HepG2 (cell line): ENCODE data around the gene C3orf22. TPM values are rescaled to one million over a fixed set of nuclear protein-coding genes. Genes with fewer than 3 reads are reported as not detected.

Experiments
- ATAC-seq: fragments of 200-7000 bp; cut with Tn5 transposase; 3 replicates; pipeline ENCODE4 v1.9.1; 2020; ENCODE audit warnings: mild to moderate bottlenecking, moderate library complexity
- BruUV-seq: library from RNA; stranded (reverse); fragments of 400-500 nt; replicated peaks from 2 replicates; lab custom pipeline; 2021; lab: Mats Ljungman, UMichigan
- CTCF ChIA-PET: fragments of 300-600 bp; formaldehyde crosslinking; extraction: SDS; loops from one replicate; lab custom pipeline; 2021; ENCODE audit warnings: low total read pairs, inconsistent platforms, low intra/inter-chr PET ratio; lab: Yijun Ruan, JAX
- POLR2A ChIA-PET: fragments of 350-600 bp; sonication (Branson Sonifier 250); formaldehyde crosslinking; loops from one replicate; lab custom pipeline; 2020; ENCODE audit warnings: antibody characterized with exemption, inconsistent platforms; lab: Yijun Ruan, JAX
- DNase-seq: peaks from one replicate; pipeline ENCODE4 v3.0.0-alpha.2; 2015; ENCODE audit warnings: low spot score
- FAIRE-seq: peaks from 3 replicates; lab custom pipeline; 2011; peaks lifted over from hg19 to GRCh38; lab: Jason Lieb, UNC
- H2AFZ ChIP-seq: one replicate; pipeline ENCODE4 v1.6.1; 2011; ENCODE audit warnings: low read length, inconsistent platforms
- H3K27ac ChIP-seq: fragments of 300-600 bp; 3 replicates; pipeline ENCODE4 v1.8.0; 2011; ENCODE audit warnings: mixed run types, mild to moderate bottlenecking, mixed read lengths, low read length, inconsistent platforms; ENCODE audit not compliant: insufficient read depth; ENCODE audit errors: extremely low read length
- H3K27me3 ChIP-seq, 2 experiments: fragments of 200-600 bp in 1 of 2; 2 replicates in 1 of 2; 3 replicates in 1 of 2; pipeline versions ENCODE4 v1.6.0 to v1.8.0; 2011; ENCODE audit warnings: low read length in 2 of 2, mild to moderate bottlenecking in 2 of 2, moderate library complexity in 2 of 2, inconsistent platforms in 1 of 2; ENCODE audit not compliant: insufficient read depth in 2 of 2, control insufficient read depth in 1 of 2
- H3K36me3 ChIP-seq, 2 experiments: fragments of 200-600 bp in 1 of 2; replicated peaks in 1 of 2; 2 replicates in 1 of 2; 3 replicates in 1 of 2; pipeline versions ENCODE4 v1.5.1 to v1.8.0; 2011; ENCODE audit warnings: low read length in 2 of 2, inconsistent platforms in 1 of 2; ENCODE audit not compliant: insufficient read depth in 2 of 2, control insufficient read depth in 1 of 2
- H3K4me1 ChIP-seq: 2 replicates; pipeline ENCODE4 v1.5.1; 2012; ENCODE audit warnings: low read length, inconsistent platforms; ENCODE audit not compliant: insufficient read depth
- H3K4me2 ChIP-seq: 2 replicates; pipeline ENCODE4 v1.6.0; 2011; ENCODE audit warnings: low read depth, low read length, inconsistent platforms
- H3K4me3 ChIP-seq, 3 experiments: fragments of 200-600 bp in 1 of 3; sonication (generic), shearing (Covaris generic) in 1 of 3; replicated peaks in 1 of 3; 2 replicates each; pipeline ENCODE4 v1.5.1; 2011 to 2016; ENCODE audit warnings: low read length in 3 of 3, inconsistent platforms in 2 of 3, low read depth in 2 of 3, mild to moderate bottlenecking in 2 of 3, control low read depth in 1 of 3, mixed read lengths in 1 of 3; ENCODE audit not compliant: insufficient read depth in 1 of 3
- H3K79me2 ChIP-seq: one replicate; pipeline ENCODE4 v1.6.1; 2011; ENCODE audit warnings: low read length, inconsistent platforms; ENCODE audit not compliant: insufficient read depth
- H3K9ac ChIP-seq: 2 replicates; pipeline ENCODE4 v1.6.0; 2011; ENCODE audit warnings: mild to moderate bottlenecking, low read depth, low read length, inconsistent platforms; ENCODE audit not compliant: insufficient read depth
- H3K9me3 ChIP-seq: 2 replicates; pipeline ENCODE4 v1.5.1; 2012; ENCODE audit warnings: mild to moderate bottlenecking, low read length
- H4K20me1 ChIP-seq: 2 replicates; pipeline ENCODE4 v1.6.0; 2011; ENCODE audit warnings: inconsistent platforms, mild to moderate bottlenecking, low read length, moderate library complexity; ENCODE audit not compliant: insufficient read depth
- EHMT2 ChIP-seq: fragments of 200-600 bp; sonication (generic); IDR thresholded peaks from 2 replicates; pipeline ENCODE4 v1.7.0; 2017; ENCODE audit warnings: antibody characterized with exemption, low read depth, low read length, borderline replicate concordance
- PAF1 ChIP-seq: IDR thresholded peaks from 2 replicates; pipeline ENCODE4 v1.6.1; 2016; ENCODE audit warnings: missing genetic modification reagents, missing compliant biosample characterization
- TFAP4 ChIP-seq: sonication (generic); IDR thresholded peaks from 2 replicates; pipeline ENCODE4 v1.6.1; 2016; ENCODE audit warnings: low read depth, borderline replicate concordance
- THYN1 ChIP-seq: sonication (generic); formaldehyde crosslinking; IDR thresholded peaks from 2 replicates; pipeline ENCODE4 v1.8.1; 2023; ENCODE audit warnings: low read depth, mild to moderate bottlenecking, moderate library complexity, missing genetic modification reagents, borderline replicate concordance
- YY1 ChIP-seq: IDR thresholded peaks from 2 replicates; pipeline ENCODE4 v1.6.1; 2011; ENCODE audit warnings: low read length, low read depth, moderate library complexity, mild to moderate bottlenecking; ENCODE audit not compliant: insufficient read depth, insufficient replicate concordance
- ZBTB7B ChIP-seq: sonication (generic); formaldehyde crosslinking; IDR thresholded peaks from 2 replicates; pipeline ENCODE4 v1.4.0; 2020; ENCODE audit warnings: missing genetic modification reagents
- ZFP1 ChIP-seq: IDR thresholded peaks from 2 replicates; pipeline ENCODE4 v1.6.1; 2016
- ZNF18 ChIP-seq: sonication (generic); formaldehyde crosslinking; IDR thresholded peaks from 2 replicates; pipeline ENCODE4 v1.8.0; 2022; ENCODE audit warnings: mild to moderate bottlenecking, missing genetic modification reagents; ENCODE audit not compliant: insufficient replicate concordance
- ZNF234 ChIP-seq: sonication (generic); formaldehyde crosslinking; conservative IDR thresholded peaks from 2 replicates; pipeline ENCODE4 v1.5.1; 2020; ENCODE audit warnings: mild to moderate bottlenecking, missing genetic modification reagents
- ZNF382 ChIP-seq: sonication (generic); formaldehyde crosslinking; IDR thresholded peaks from 2 replicates; pipeline ENCODE4 v1.5.0; 2020; ENCODE audit warnings: missing genetic modification reagents, mild to moderate bottlenecking, borderline replicate concordance
- ZNF607 ChIP-seq: sonication (generic); formaldehyde crosslinking; IDR thresholded peaks from 2 replicates; pipeline ENCODE4 v1.5.1; 2020; ENCODE audit warnings: missing genetic modification reagents, mild to moderate bottlenecking, borderline replicate concordance
- WGBS: methylation state at CpG from one replicate; pipeline ENCODE4 v1.1.6; 2017; ENCODE audit warnings: low lambda C conversion rate; 5-methylcytosine and 5-hydroxymethylcytosine counted together
- in situ Hi-C: cut with HindIII; loops from 2 replicates; pipeline ENCODE4 v1.10.0; 2017; ENCODE audit warnings: low pct_unique_long_range_greater_than_20kb; ENCODE audit not compliant: extremely low pct_ligation_motif_present
- intact Hi-C: fragments of 100-400 bp; cut with micrococcal nuclease; formaldehyde crosslinking; loops from one replicate; pipeline ENCODE4 v1.10.0; 2022; ENCODE audit not compliant: unreplicated experiment
- polyA plus RNA-seq, 8 experiments: library from polyadenylated mRNA; depleted of rRNA in 3 of 8; stranded (reverse) in 7 of 8; unstranded in 1 of 8; fragments of >200 nt; fragmentation: Illumina TruSeq in 4 of 8; extraction: Trizol in 4 of 8; gene quantifications; 2 replicates each; pipeline versions ENCODE4 v1.2.1 to v1.2.3, GENCODE V29; 2011 to 2016; ENCODE audit warnings: low read depth in 4 of 8, missing spikeins in 1 of 8, mixed read lengths in 1 of 8; ENCODE audit not compliant: insufficient read depth in 1 of 8
- total RNA-seq, 5 experiments: library from RNA; depleted of rRNA; stranded (reverse); fragments of >200 nt; fragmentation: Illumina TruSeq; extraction: Trizol; gene quantifications; 2 replicates each; pipeline ENCODE4 v1.2.3, GENCODE V29; 2016; ENCODE audit warnings: low read depth in 1 of 5

The C3orf22 gene
- total and polyA plus RNA-seq, 2 of the 13 experiments (the other 11 are each of a cell fraction or from before 2014, with no cell fraction given) = not detected

- TF ChIP-seq YY1 = peak; percentile 1
- no peak for TF ChIP-seq PAF1 (CRISPR knock-in tag)
- 0 out of 2 replicates have a peak, but pooled peaks have one; percentile 17 for TF ChIP-seq ZNF607 (CRISPR knock-in tag)
Observed at GRCh38 chr3:126516936-126517290, 41.8 kb downstream of the C3orf22 start (continued).

GRCh38 chr3:126516152-126516935, 42.4 kb downstream of the C3orf22 start:
- POLR2A ChIA-PET = interaction anchor here (3.5 kb wide), 1 partner anchor 12 kb away, joined by 53 read pairs; no protein-coding TSS in a partner anchor
- Histone ChIP-seq H3K4me1 (peaks cover 50% of the 10 kb centered on the region), H3K27ac (peak overlapping the region; percentile 76)

More at GRCh38 chr3:126516152-126516935, 42.4 kb downstream of the C3orf22 start:
- no peak for DNase-seq
- TF ChIP-seq TFAP4 = no peak
- peak; percentile 19 for TF ChIP-seq YY1
- 0 out of 2 replicates have a peak, but pooled peaks have one; percentile 18 for TF ChIP-seq ZNF234 (CRISPR knock-in tag)
- no peak for TF ChIP-seq THYN1 (CRISPR knock-in tag)
- TF ChIP-seq ZNF18 = no peak
- TF ChIP-seq ZBTB7B (CRISPR knock-in tag) = no peak
- no peak for TF ChIP-seq ZFP1 (CRISPR knock-in tag)
- TF ChIP-seq EHMT2 = no peak
- TF ChIP-seq ZNF382 (CRISPR knock-in tag) = no peak
- TF ChIP-seq, all 625 proteins: peak for 2
- intact Hi-C loops = loop anchor here (5.0 kb wide), 1 partner anchor 34 kb away; no protein-coding TSS in a partner anchor
- Histone ChIP-seq H3K27me3 (no peaks in the 10 kb centered on the region), H3K79me2 (no peaks in the 10 kb centered on the region), H3K9me3 (no peaks in the 10 kb centered on the region), H3K9ac (0 out of 2 replicates have a peak overlapping the region, but pooled peaks have one; percentile 52), H3K4me3 (peak overlapping the region; percentile 54 to 73 (median 61); a peak in 3 of 6 replicates), H4K20me1 (no peaks in the 10 kb centered on the region), H3K4me2 (peak overlapping the region; percentile 94), H2AFZ (no peak overlapping the region), H3K36me3 (no peaks in the 10 kb centered on the region)
- no peak for ATAC-seq
- 61% methylated on average over 6 of the region's 6 CpGs for WGBS
- CTCF ChIA-PET = no interaction called here
- in situ Hi-C loops = no loop called here
- no peak for FAIRE-seq
- BruUV-seq = no TSS peak
